ENCODE measurements around the gene TYR. TPM values are rescaled to one million over a fixed set of nuclear protein-coding genes. Genes with fewer than 3 reads are reported as not detected.

Gene TYR
- total RNA-seq (not detected), polyA plus RNA-seq (not detected)

DNA sequence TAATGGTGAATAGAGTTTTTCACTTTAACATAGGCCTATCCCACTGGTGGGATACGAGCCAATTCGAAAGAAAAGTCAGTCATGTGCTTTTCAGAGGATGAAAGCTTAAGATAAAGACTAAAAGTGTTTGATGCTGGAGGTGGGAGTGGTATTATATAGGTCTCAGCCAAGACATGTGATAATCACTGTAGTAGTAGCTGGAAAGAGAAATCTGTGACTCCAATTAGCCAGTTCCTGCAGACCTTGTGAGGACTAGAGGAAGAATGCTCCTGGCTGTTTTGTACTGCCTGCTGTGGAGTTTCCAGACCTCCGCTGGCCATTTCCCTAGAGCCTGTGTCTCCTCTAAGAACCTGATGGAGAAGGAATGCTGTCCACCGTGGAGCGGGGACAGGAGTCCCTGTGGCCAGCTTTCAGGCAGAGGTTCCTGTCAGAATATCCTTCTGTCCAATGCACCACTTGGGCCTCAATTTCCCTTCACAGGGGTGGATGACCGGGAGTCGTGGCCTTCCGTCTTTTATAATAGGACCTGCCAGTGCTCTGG is at the start of gene TYR:
TYR (plus strand) TSS at position 185 of the 541 bp plus-strand sequence; CDS start at position 264, 79 bp downstream.
- ATAC-seq (ENCODE audit: low read depth in 2 of 2) (no peak), DNase-seq (no peak)
- peaks cover 0 to 4% of the 10 kb centered on the region in 2 experiments for H3K9me3 ChIP-seq (ENCODE audit: control insufficient read depth in 2 of 2, low read length in 2 of 2)
- Mint-ChIP-seq H3K4me3 (no peak within 1 kb of the TSS), H3K27me3 (no peaks in the 10 kb centered on the region), H3K4me1 (no peaks in the 10 kb centered on the region), H3K27ac (no peak within 1 kb of the TSS), H3K9me3 (peaks cover 0 to 6% (median 0%) of the 10 kb centered on the region in 7 donors), H3K36me3 (no peaks in the 10 kb centered on the region)
- H3K27me3 ChIP-seq (ENCODE audit: control insufficient read depth, insufficient read depth, low read length) = no peaks in the 10 kb centered on the region
- H3K36me3 ChIP-seq (ENCODE audit: control insufficient read depth, insufficient read depth, low read length) = no peaks in the 10 kb centered on the region
- H3K27ac ChIP-seq (ENCODE audit: insufficient read depth, low read length, poor library complexity, severe bottlenecking) = no peak within 1 kb of the TSS
- no peak within 1 kb of the TSS for H3K4me3 ChIP-seq (ENCODE audit: low read depth, low read length)
- no peaks in the 10 kb centered on the region for H3K4me1 ChIP-seq (ENCODE audit: control insufficient read depth, insufficient read depth, low read length, poor library complexity, severe bottlenecking)

DNA sequence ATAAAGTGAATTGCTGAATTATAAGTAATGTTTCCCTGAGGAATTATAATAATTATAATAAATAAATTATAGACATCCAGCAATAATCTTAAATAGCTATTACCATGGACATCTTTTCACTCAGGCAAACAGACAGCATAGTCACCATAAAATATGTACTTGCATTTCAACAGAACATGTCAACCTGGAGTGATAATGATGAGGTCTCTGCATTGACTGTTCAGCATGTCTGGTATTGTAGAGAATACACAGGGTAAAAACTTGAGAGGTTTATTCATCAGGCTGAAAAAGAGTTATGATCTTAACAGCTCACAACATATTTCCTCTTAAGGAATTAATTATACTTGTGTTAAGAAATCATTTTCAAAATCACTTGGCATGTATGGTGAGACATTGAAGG is 41.1 kb upstream of the TYR start:
- no peaks in the 10 kb centered on the region for H3K27me3 ChIP-seq (ENCODE audit: control insufficient read depth, insufficient read depth, low read length)
- no peaks in the 10 kb centered on the region for H3K4me1 ChIP-seq (ENCODE audit: control insufficient read depth, insufficient read depth, low read length, poor library complexity, severe bottlenecking)
- H3K4me3 Mint-ChIP-seq = no peak overlapping the region
- H3K27ac Mint-ChIP-seq = no peak overlapping the region
- H3K36me3 ChIP-seq (ENCODE audit: control insufficient read depth, insufficient read depth, low read length) = no peaks in the 10 kb centered on the region
- no peak overlapping the region for H3K27ac ChIP-seq (ENCODE audit: insufficient read depth, low read length, poor library complexity, severe bottlenecking)
- H3K9me3 ChIP-seq (ENCODE audit: control insufficient read depth in 2 of 2, low read length in 2 of 2) = no peaks in the 10 kb centered on the region
- H3K36me3 Mint-ChIP-seq = no peaks in the 10 kb centered on the region
- ATAC-seq (ENCODE audit: low read depth in 2 of 2) (no peak), DNase-seq (no peak)
- H3K4me1 Mint-ChIP-seq = no peaks in the 10 kb centered on the region
- H3K9me3 Mint-ChIP-seq = peaks cover 0 to 4% (median 0%) of the 10 kb centered on the region in 7 donors
- H3K4me3 ChIP-seq (ENCODE audit: low read depth, low read length) = no peak overlapping the region
- H3K27me3 Mint-ChIP-seq = no peaks in the 10 kb centered on the region

DNA sequence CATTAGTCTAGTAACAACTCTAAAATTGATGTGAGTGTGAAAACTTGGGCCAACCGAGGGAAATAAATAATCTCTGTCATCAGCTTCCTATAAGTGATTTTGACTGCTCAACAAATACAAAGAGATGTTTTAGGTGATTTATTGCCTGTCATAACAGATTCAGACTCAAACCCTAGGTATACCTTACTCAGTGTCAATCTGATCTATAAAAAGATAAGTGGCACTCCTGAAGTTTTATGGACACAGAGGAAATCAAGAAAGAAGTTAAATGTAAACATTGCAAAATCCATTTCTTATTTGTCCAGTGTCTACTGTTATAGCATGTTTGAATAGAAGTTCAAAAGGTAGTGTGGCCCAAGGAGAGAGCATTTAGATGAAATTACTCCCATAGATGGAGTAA is 30.4 kb upstream of the TYR start:
- Mint-ChIP-seq H3K27me3 (no peaks in the 10 kb centered on the region), H3K27ac (no peak overlapping the region), H3K36me3 (no peaks in the 10 kb centered on the region), H3K9me3 (peaks cover 0 to 4% (median 0%) of the 10 kb centered on the region in 7 donors), H3K4me3 (no peak overlapping the region), H3K4me1 (no peaks in the 10 kb centered on the region)
- Histone ChIP-seq H3K36me3 (ENCODE audit: control insufficient read depth, insufficient read depth, low read length) (no peaks in the 10 kb centered on the region), H3K4me3 (ENCODE audit: low read depth, low read length) (no peak overlapping the region), H3K27ac (ENCODE audit: insufficient read depth, low read length, poor library complexity, severe bottlenecking) (no peak overlapping the region), H3K4me1 (ENCODE audit: control insufficient read depth, insufficient read depth, low read length, poor library complexity, severe bottlenecking) (no peaks in the 10 kb centered on the region), H3K9me3 (ENCODE audit: control insufficient read depth in 2 of 2, low read length in 2 of 2) (no peaks in the 10 kb centered on the region), H3K27me3 (ENCODE audit: control insufficient read depth, insufficient read depth, low read length) (no peaks in the 10 kb centered on the region)
- ATAC-seq (ENCODE audit: low read depth in 2 of 2) (no peak), DNase-seq (no peak)

DNA sequence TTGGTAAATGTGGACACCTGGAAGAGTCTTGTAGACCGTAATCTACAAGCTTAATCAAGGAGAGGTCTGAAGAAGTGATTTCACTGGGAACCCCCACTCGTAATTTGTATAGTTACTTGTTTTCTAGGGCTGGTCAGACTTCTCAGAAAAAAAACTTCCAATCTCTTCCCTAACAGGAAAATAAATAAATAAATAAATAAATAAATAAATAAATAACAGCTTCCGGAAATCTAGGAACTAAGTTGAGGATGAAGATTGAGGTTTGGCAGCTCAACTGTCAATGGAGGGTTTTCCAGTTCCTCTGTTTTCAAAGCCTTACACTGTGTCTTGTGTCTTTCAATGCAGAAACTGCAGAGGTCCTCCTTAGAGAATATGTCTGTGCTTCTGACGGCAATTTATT is 17.7 kb upstream of the TYR start:
- no peaks in the 10 kb centered on the region for H3K27me3 ChIP-seq (ENCODE audit: control insufficient read depth, insufficient read depth, low read length)
- H3K27ac ChIP-seq (ENCODE audit: insufficient read depth, low read length, poor library complexity, severe bottlenecking) = no peak overlapping the region
- no peaks in the 10 kb centered on the region for H3K4me1 Mint-ChIP-seq
- H3K4me1 ChIP-seq (ENCODE audit: control insufficient read depth, insufficient read depth, low read length, poor library complexity, severe bottlenecking) = no peaks in the 10 kb centered on the region
- no peaks in the 10 kb centered on the region for H3K9me3 ChIP-seq (ENCODE audit: control insufficient read depth in 2 of 2, low read length in 2 of 2)
- H3K4me3 Mint-ChIP-seq = no peak overlapping the region
- no peak overlapping the region for H3K27ac Mint-ChIP-seq
- ATAC-seq (ENCODE audit: low read depth in 2 of 2) = no peak
- no peak overlapping the region for H3K4me3 ChIP-seq (ENCODE audit: low read depth, low read length)
- H3K36me3 ChIP-seq (ENCODE audit: control insufficient read depth, insufficient read depth, low read length) = no peaks in the 10 kb centered on the region
- H3K36me3 Mint-ChIP-seq = no peaks in the 10 kb centered on the region
- DNase-seq = no peak
- no peaks in the 10 kb centered on the region for H3K27me3 Mint-ChIP-seq
- H3K9me3 Mint-ChIP-seq = peaks cover 0 to 4% (median 0%) of the 10 kb centered on the region in 7 donors

DNA sequence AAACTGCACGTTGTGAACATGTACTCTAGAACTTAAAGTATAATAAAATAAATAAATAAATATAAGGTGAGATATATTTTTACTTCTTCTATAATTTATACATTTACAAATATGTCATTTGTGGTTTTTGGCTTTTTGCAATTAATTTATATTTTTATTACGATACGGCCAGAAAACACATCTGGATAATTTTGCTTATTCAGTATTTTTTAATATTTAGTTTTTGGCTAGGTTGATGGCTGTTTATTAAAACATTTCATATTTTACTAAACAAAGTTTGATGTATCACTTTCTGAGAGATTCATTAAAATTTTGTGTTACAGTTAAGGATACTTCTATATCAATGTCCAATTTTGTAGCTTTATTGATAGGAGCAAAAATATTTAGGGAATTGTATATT is 15.7 kb upstream of the TYR start:
- Histone ChIP-seq H3K4me1 (ENCODE audit: control insufficient read depth, insufficient read depth, low read length, poor library complexity, severe bottlenecking) (no peaks in the 10 kb centered on the region), H3K9me3 (ENCODE audit: control insufficient read depth in 2 of 2, low read length in 2 of 2) (no peaks in the 10 kb centered on the region), H3K36me3 (ENCODE audit: control insufficient read depth, insufficient read depth, low read length) (no peaks in the 10 kb centered on the region), H3K27ac (ENCODE audit: insufficient read depth, low read length, poor library complexity, severe bottlenecking) (no peak overlapping the region), H3K27me3 (ENCODE audit: control insufficient read depth, insufficient read depth, low read length) (no peaks in the 10 kb centered on the region), H3K4me3 (ENCODE audit: low read depth, low read length) (no peak overlapping the region)
- H3K4me1 Mint-ChIP-seq = no peaks in the 10 kb centered on the region
- DNase-seq (no peak), ATAC-seq (ENCODE audit: low read depth in 2 of 2) (no peak)
- H3K27ac Mint-ChIP-seq = no peak overlapping the region
- H3K9me3 Mint-ChIP-seq = peaks cover 0 to 4% (median 0%) of the 10 kb centered on the region in 7 donors
- H3K27me3 Mint-ChIP-seq = no peaks in the 10 kb centered on the region
- no peaks in the 10 kb centered on the region for H3K36me3 Mint-ChIP-seq
- no peak overlapping the region for H3K4me3 Mint-ChIP-seq

DNA sequence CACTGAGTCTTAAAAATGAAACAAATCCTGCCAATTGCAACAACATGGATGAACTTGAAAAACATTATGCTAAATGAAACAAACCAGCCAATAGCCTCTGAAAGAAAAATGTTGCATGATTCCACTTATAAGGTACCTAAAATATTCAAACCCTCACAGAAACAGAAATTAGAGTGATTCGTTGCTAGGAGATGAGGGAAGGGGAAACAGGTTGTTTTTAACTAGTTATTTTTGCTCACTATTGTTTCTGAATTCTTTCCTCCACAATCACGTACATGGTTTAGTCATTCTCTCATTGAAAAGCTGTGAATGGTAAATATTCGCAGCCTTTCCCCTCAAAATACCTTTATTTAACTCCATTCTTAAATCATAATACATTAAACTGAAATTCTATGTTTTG is 14.0 kb upstream of the TYR start:
- no peak overlapping the region for H3K4me3 Mint-ChIP-seq
- Histone ChIP-seq H3K4me3 (ENCODE audit: low read depth, low read length) (no peak overlapping the region), H3K27ac (ENCODE audit: insufficient read depth, low read length, poor library complexity, severe bottlenecking) (no peak overlapping the region), H3K4me1 (ENCODE audit: control insufficient read depth, insufficient read depth, low read length, poor library complexity, severe bottlenecking) (no peaks in the 10 kb centered on the region), H3K27me3 (ENCODE audit: control insufficient read depth, insufficient read depth, low read length) (no peaks in the 10 kb centered on the region), H3K9me3 (ENCODE audit: control insufficient read depth in 2 of 2, low read length in 2 of 2) (no peaks in the 10 kb centered on the region), H3K36me3 (ENCODE audit: control insufficient read depth, insufficient read depth, low read length) (no peaks in the 10 kb centered on the region)
- no peaks in the 10 kb centered on the region for H3K27me3 Mint-ChIP-seq
- peaks cover 0 to 4% (median 0%) of the 10 kb centered on the region in 7 donors for H3K9me3 Mint-ChIP-seq
- DNase-seq (no peak), ATAC-seq (ENCODE audit: low read depth in 2 of 2) (no peak)
- no peaks in the 10 kb centered on the region for H3K4me1 Mint-ChIP-seq
- H3K36me3 Mint-ChIP-seq = no peaks in the 10 kb centered on the region
- no peak overlapping the region for H3K27ac Mint-ChIP-seq

DNA sequence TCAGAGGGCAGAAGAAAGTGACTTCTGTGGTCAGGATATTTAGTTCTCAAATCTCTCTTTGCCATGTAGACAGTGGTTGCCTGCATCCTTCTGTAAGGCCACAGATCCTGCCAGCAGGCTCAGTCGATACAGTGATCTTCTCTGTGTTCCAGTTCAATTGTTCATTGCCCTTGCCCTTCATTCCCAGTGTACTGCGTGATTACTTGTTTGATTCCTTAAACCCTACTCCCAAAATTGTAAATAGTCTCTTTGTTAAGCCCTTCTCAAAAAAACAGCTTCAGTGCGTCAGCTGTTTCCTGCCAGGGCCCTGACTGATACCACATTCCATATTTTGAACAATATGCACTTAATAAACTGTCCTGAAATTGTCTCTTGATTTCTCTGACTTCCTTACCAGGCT is 9.3 kb upstream of the TYR start:
- DNase-seq (no peak), ATAC-seq (ENCODE audit: low read depth in 2 of 2) (no peak)
- no peak overlapping the region for H3K27ac Mint-ChIP-seq
- Histone ChIP-seq H3K27me3 (ENCODE audit: control insufficient read depth, insufficient read depth, low read length) (no peaks in the 10 kb centered on the region), H3K36me3 (ENCODE audit: control insufficient read depth, insufficient read depth, low read length) (no peaks in the 10 kb centered on the region), H3K27ac (ENCODE audit: insufficient read depth, low read length, poor library complexity, severe bottlenecking) (no peak overlapping the region), H3K4me3 (ENCODE audit: low read depth, low read length) (no peak overlapping the region), H3K4me1 (ENCODE audit: control insufficient read depth, insufficient read depth, low read length, poor library complexity, severe bottlenecking) (no peaks in the 10 kb centered on the region), H3K9me3 (ENCODE audit: control insufficient read depth in 2 of 2, low read length in 2 of 2) (no peaks in the 10 kb centered on the region)
- H3K36me3 Mint-ChIP-seq = no peaks in the 10 kb centered on the region
- H3K27me3 Mint-ChIP-seq = no peaks in the 10 kb centered on the region
- no peaks in the 10 kb centered on the region for H3K4me1 Mint-ChIP-seq
- H3K9me3 Mint-ChIP-seq = peaks cover 0 to 2% (median 0%) of the 10 kb centered on the region in 7 donors
- no peak overlapping the region for H3K4me3 Mint-ChIP-seq

DNA sequence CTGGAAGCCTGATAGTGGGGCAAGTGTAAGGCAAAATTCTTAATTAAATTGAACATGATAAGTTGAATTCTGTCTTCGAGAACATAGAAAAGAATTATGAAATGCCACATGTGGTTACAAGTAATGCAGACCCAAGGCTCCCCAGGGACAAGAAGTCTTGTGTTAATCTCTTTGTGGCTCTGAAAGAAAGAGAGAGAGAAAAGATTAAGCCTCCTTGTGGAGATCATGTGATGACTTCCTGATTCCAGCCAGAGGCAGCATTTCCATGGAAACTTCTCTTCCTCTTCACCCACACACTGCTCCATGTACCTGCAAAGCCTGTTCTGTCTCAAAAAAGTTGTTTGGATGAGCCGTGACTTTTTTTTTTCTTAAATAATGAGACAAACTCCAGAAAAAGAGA is 1.9 kb upstream of the TYR start:
- H3K27ac ChIP-seq (ENCODE audit: insufficient read depth, low read length, poor library complexity, severe bottlenecking) = no peak overlapping the region
- H3K27me3 ChIP-seq (ENCODE audit: control insufficient read depth, insufficient read depth, low read length) = no peaks in the 10 kb centered on the region
- peaks cover 0 to 3% (median 0%) of the 10 kb centered on the region in 7 donors for H3K9me3 Mint-ChIP-seq
- DNase-seq (no peak), ATAC-seq (ENCODE audit: low read depth in 2 of 2) (no peak)
- H3K36me3 Mint-ChIP-seq = no peaks in the 10 kb centered on the region
- no peaks in the 10 kb centered on the region for H3K36me3 ChIP-seq (ENCODE audit: control insufficient read depth, insufficient read depth, low read length)
- H3K9me3 ChIP-seq (ENCODE audit: control insufficient read depth in 2 of 2, low read length in 2 of 2) = peaks cover 0 to 4% of the 10 kb centered on the region in 2 experiments
- H3K27me3 Mint-ChIP-seq = no peaks in the 10 kb centered on the region
- no peaks in the 10 kb centered on the region for H3K4me1 Mint-ChIP-seq
- no peak overlapping the region for H3K27ac Mint-ChIP-seq
- no peak overlapping the region for H3K4me3 ChIP-seq (ENCODE audit: low read depth, low read length)
- no peaks in the 10 kb centered on the region for H3K4me1 ChIP-seq (ENCODE audit: control insufficient read depth, insufficient read depth, low read length, poor library complexity, severe bottlenecking)
- H3K4me3 Mint-ChIP-seq = no peak overlapping the region

All from CD4-positive, CD25-positive, alpha-beta regulatory T cell (primary cell).